Astrocyte (in vitro differentiated cells and primary cell): ENCODE results near the gene BPI. TPM values are rescaled to one million over a fixed set of nuclear protein-coding genes. Genes with fewer than 3 reads are reported as not detected.

Experiments used
- DNase-seq: peaks from one replicate; pipeline ENCODE4 v3.0.0-alpha.2; 2010; ENCODE audit warnings: low read depth
- FAIRE-seq: peaks from 2 replicates; lab custom pipeline; 2011; peaks lifted over from hg19 to GRCh38; lab: Jason Lieb, UNC
- H2AFZ ChIP-seq: 2 replicates; pipeline ENCODE4 v1.6.0; 2012; ENCODE audit warnings: low read depth, low read length, inconsistent platforms
- H3K27ac ChIP-seq: 2 replicates; pipeline ENCODE4 v1.5.1; 2011; ENCODE audit warnings: low read depth, low read length, inconsistent platforms
- H3K27me3 ChIP-seq: 2 replicates; pipeline ENCODE4 v1.6.0; 2011; ENCODE audit warnings: low read length, inconsistent platforms; ENCODE audit not compliant: insufficient read depth
- H3K36me3 ChIP-seq: 2 replicates; pipeline ENCODE4 v1.5.1; 2011; ENCODE audit warnings: low read length, inconsistent platforms; ENCODE audit not compliant: insufficient read depth
- H3K4me1 ChIP-seq: 2 replicates; pipeline ENCODE4 v1.5.1; 2011; ENCODE audit warnings: low read length, inconsistent platforms; ENCODE audit not compliant: insufficient read depth
- H3K4me2 ChIP-seq: 2 replicates; pipeline ENCODE4 v1.6.0; 2012; ENCODE audit warnings: low read length, inconsistent platforms
- H3K4me3 ChIP-seq: 2 replicates; pipeline ENCODE4 v1.5.1; 2011; ENCODE audit warnings: low read depth, mild to moderate bottlenecking, low read length, inconsistent platforms; ENCODE audit not compliant: insufficient read depth
- H3K79me2 ChIP-seq: 2 replicates; pipeline ENCODE4 v1.6.0; 2012; ENCODE audit warnings: mild to moderate bottlenecking, low read length, inconsistent platforms; ENCODE audit not compliant: insufficient read depth
- H3K9ac ChIP-seq: 2 replicates; pipeline ENCODE4 v1.6.0; 2012; ENCODE audit warnings: mild to moderate bottlenecking, low read length, inconsistent platforms
- H3K9me3 ChIP-seq: 2 replicates; pipeline ENCODE4 v1.5.1; 2012; ENCODE audit warnings: low read depth, mild to moderate bottlenecking, low read length, inconsistent platforms; ENCODE audit not compliant: insufficient read depth
- H4K20me1 ChIP-seq: 2 replicates; pipeline ENCODE4 v1.6.0; 2012; ENCODE audit warnings: low read length, inconsistent platforms; ENCODE audit not compliant: insufficient read depth
- H3K27ac Mint-ChIP-seq: one replicate; pipeline ENCODE4 v1.8.0; 2021; ENCODE audit warnings: mild to moderate bottlenecking, mixed read lengths; ENCODE audit not compliant: unreplicated experiment
- H3K27me3 Mint-ChIP-seq: one replicate; pipeline ENCODE4 v1.8.0; 2021; ENCODE audit warnings: low read depth, mixed read lengths; ENCODE audit not compliant: unreplicated experiment
- H3K36me3 Mint-ChIP-seq: one replicate; pipeline ENCODE4 v1.8.0; 2021; ENCODE audit warnings: low read depth, mixed read lengths; ENCODE audit not compliant: unreplicated experiment
- H3K4me1 Mint-ChIP-seq: one replicate; pipeline ENCODE4 v1.8.0; 2021; ENCODE audit warnings: low read depth, mixed read lengths; ENCODE audit not compliant: unreplicated experiment
- H3K4me3 Mint-ChIP-seq: one replicate; pipeline ENCODE4 v1.8.0; 2021; ENCODE audit warnings: mild to moderate bottlenecking, moderate library complexity, mixed read lengths; ENCODE audit not compliant: unreplicated experiment
- H3K9me3 Mint-ChIP-seq: one replicate; pipeline ENCODE4 v1.8.0; 2021; ENCODE audit warnings: mild to moderate bottlenecking, mixed read lengths; ENCODE audit not compliant: unreplicated experiment
- EZH2 ChIP-seq: IDR thresholded peaks from 2 replicates; pipeline ENCODE4 v1.6.1; 2012; ENCODE audit warnings: mild to moderate bottlenecking, low read length, inconsistent platforms; ENCODE audit not compliant: insufficient read depth
- total RNA-seq: library from RNA; stranded (reverse); gene quantifications from 2 replicates; pipeline ENCODE4 v1.2.1, GENCODE V29; 2021
- TF ChIP-seq, protein P1 (sequence below): IDR thresholded peaks from 2 replicates; pipeline ENCODE4 v1.5.1; 2011; ENCODE audit warnings: low read depth, mild to moderate bottlenecking, inconsistent platforms, low read length, moderate library complexity; ENCODE audit not compliant: insufficient read depth

BPI gene
- total RNA-seq, 1 donor from 2014 or later, result not detected

DNA sequence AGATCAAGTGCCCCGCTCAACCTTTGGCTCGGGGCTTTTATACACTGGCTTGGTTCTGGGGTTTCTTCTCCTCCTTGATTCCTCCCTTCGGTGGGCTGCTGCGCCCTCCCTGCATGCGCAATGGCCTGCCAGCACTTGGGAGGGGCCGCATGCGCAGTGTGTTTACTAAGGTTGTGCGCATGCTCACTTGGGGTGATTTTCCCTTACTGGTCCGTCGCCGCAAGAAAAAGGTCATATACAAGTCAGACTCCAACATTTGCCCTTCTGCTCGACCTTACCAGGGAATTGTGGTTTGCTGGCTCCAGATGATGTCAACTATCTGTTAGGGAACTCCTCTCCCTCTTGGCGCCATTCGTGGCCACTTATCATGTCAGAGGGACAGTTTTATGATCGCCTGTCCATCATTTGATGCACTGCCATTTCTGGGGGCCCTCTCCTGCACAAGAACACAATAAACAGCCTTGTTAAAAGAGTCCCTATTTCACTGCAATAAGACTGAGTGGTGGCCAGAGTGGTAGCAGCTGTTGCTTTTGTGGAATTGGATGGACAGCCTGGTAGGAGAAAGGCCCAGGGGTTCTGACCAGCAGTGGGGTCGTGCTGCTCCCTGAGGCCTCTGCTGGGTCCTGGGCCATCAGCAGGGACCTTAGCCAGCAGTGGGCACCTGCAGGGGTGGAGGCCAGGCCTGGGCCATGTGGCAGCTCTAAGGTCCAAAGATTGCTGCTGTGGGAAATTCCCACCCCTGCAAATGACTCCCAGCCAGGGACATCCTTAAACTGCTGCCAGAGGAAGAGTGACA is 39.6 kb downstream of the BPI start:
- Histone ChIP-seq H3K4me1 (no peaks in the 10 kb centered on the region), H2AFZ (no peak overlapping the region), H3K4me3 (no peak overlapping the region), H3K9me3 (no peaks in the 10 kb centered on the region), H3K36me3 (no peaks in the 10 kb centered on the region), H3K79me2 (no peaks in the 10 kb centered on the region), H4K20me1 (no peaks in the 10 kb centered on the region), H3K27ac (no peak overlapping the region), H3K27me3 (peaks cover 12% of the 10 kb centered on the region), H3K4me2 (no peak overlapping the region), H3K9ac (no peak overlapping the region)
- Mint-ChIP-seq H3K4me1 (no peaks in the 10 kb centered on the region), H3K4me3 (no peak overlapping the region), H3K9me3 (no peaks in the 10 kb centered on the region), H3K27me3 (peaks cover 38% of the 10 kb centered on the region), H3K36me3 (peaks cover 2% of the 10 kb centered on the region), H3K27ac (no peak overlapping the region)
- TF ChIP-seq, protein P1, sequence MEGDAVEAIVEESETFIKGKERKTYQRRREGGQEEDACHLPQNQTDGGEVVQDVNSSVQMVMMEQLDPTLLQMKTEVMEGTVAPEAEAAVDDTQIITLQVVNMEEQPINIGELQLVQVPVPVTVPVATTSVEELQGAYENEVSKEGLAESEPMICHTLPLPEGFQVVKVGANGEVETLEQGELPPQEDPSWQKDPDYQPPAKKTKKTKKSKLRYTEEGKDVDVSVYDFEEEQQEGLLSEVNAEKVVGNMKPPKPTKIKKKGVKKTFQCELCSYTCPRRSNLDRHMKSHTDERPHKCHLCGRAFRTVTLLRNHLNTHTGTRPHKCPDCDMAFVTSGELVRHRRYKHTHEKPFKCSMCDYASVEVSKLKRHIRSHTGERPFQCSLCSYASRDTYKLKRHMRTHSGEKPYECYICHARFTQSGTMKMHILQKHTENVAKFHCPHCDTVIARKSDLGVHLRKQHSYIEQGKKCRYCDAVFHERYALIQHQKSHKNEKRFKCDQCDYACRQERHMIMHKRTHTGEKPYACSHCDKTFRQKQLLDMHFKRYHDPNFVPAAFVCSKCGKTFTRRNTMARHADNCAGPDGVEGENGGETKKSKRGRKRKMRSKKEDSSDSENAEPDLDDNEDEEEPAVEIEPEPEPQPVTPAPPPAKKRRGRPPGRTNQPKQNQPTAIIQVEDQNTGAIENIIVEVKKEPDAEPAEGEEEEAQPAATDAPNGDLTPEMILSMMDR, result no peak
- no peak for TF ChIP-seq EZH2
- FAIRE-seq (no peak), DNase-seq (no peak)

DNA sequence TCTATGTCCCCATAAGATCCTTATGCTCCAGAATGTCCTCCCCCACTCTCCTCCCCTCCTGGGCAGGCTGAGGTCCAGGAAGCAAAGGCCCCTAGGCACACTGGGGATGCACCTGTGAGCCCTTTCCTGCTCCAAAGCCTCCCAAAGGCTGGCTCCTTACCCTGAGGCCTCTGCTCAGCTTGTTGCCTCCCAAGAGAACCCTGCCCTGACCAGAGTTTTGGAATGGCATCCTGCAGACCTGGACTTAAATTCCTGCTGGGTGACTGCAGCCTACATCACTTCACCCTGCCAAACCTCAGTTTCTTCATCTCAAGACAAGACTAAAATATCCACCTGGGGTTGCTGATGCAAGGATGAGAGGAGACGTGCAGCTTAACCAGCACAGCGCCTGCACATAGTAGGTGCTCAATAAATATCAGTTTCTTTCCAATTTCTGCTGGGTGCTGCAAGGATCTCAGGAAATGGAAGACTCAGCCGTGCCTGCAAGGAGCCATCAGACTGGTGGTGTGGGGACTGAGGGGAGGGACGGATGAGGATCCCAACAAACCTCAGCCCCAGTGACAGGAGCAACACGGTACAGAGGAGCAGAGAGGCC is 40.2 kb downstream of the BPI start:
- H3K4me1 ChIP-seq, result no peaks in the 10 kb centered on the region
- DNase-seq (no peak), FAIRE-seq (no peak)
- no peaks in the 10 kb centered on the region for H3K9me3 Mint-ChIP-seq
- no peaks in the 10 kb centered on the region for H4K20me1 ChIP-seq
- no peak overlapping the region for H3K4me2 ChIP-seq
- no peaks in the 10 kb centered on the region for H3K4me1 Mint-ChIP-seq
- no peaks in the 10 kb centered on the region for H3K36me3 ChIP-seq
- H3K27ac ChIP-seq, result no peak overlapping the region
- no peak overlapping the region for H3K9ac ChIP-seq
- no peak for TF ChIP-seq EZH2
- TF ChIP-seq, protein P1, result no peak
- no peak overlapping the region for H3K4me3 Mint-ChIP-seq
- peaks cover 12% of the 10 kb centered on the region for H3K27me3 ChIP-seq
- no peak overlapping the region for H3K4me3 ChIP-seq
- no peak overlapping the region for H2AFZ ChIP-seq
- no peak overlapping the region for H3K27ac Mint-ChIP-seq
- H3K36me3 Mint-ChIP-seq, result no peaks in the 10 kb centered on the region
- peaks cover 43% of the 10 kb centered on the region for H3K27me3 Mint-ChIP-seq
- H3K79me2 ChIP-seq, result no peaks in the 10 kb centered on the region
- no peaks in the 10 kb centered on the region for H3K9me3 ChIP-seq

DNA sequence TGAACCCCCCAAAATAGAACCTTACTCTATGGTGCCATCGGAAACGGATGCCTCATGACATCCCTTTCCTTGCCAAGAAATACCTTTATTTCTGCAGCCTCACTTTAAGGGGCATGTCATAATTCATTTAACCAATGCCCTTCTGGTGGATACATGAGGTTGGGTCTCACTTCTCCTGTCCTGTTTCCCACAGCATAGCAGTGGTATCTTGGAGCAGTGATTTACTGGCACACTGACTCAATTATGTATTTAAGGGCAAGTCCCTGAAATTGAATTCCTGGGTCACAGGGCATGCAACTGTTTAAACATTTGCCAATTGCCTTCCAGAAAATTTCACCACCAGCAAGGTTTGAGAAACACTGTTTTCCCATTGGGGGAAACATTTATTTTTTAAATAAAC is 41.7 kb downstream of the BPI start:
- Histone ChIP-seq H3K27ac (no peak overlapping the region), H3K4me3 (no peak overlapping the region), H3K27me3 (peaks cover 12% of the 10 kb centered on the region), H3K36me3 (no peaks in the 10 kb centered on the region), H3K9ac (no peak overlapping the region), H3K9me3 (no peaks in the 10 kb centered on the region), H2AFZ (no peak overlapping the region), H3K4me1 (no peaks in the 10 kb centered on the region), H3K79me2 (no peaks in the 10 kb centered on the region), H4K20me1 (no peaks in the 10 kb centered on the region), H3K4me2 (no peak overlapping the region)
- no peak for FAIRE-seq
- Mint-ChIP-seq H3K9me3 (no peaks in the 10 kb centered on the region), H3K27ac (no peak overlapping the region), H3K4me1 (no peaks in the 10 kb centered on the region), H3K4me3 (no peak overlapping the region), H3K27me3 (peaks cover 55% of the 10 kb centered on the region), H3K36me3 (no peaks in the 10 kb centered on the region)
- TF ChIP-seq, protein P1, result no peak
- no peak for TF ChIP-seq EZH2
- DNase-seq, result no peak
